Ascending aorta (tissue), 2 donors: ENCODE measurements around the gene HLA-DOA. TPM values are rescaled to one million over a fixed set of nuclear protein-coding genes. Genes with fewer than 3 reads are reported as not detected.

ENCODE experiments used
- DNase-seq, 2 donors: peaks; one replicate each; pipeline ENCODE4 v3.0.0-alpha.2; 2019; ENCODE audit warnings: low spot score in 2 of 2
- H3K27ac ChIP-seq, 2 donors: fragments of 200-600 bp; sonication (generic); one replicate each; pipeline ENCODE4 v1.5.1; 2016 to 2017; ENCODE audit warnings: mild to moderate bottlenecking in 1 of 2
- H3K27me3 ChIP-seq: fragments of 200-600 bp; sonication (generic); one replicate; pipeline ENCODE4 v1.5.1; 2017
- H3K36me3 ChIP-seq, 2 donors: fragments of 200-600 bp; sonication (generic); one replicate each; pipeline ENCODE4 v1.5.1; 2016
- H3K4me1 ChIP-seq, 2 donors: fragments of 200-600 bp; sonication (generic); one replicate each; pipeline ENCODE4 v1.5.1; 2016 to 2017; ENCODE audit warnings: mild to moderate bottlenecking in 1 of 2
- H3K4me3 ChIP-seq, 2 donors: fragments of 200-600 bp; sonication (generic); one replicate each; pipeline ENCODE4 v1.5.1; 2016 to 2017; ENCODE audit warnings: mild to moderate bottlenecking in 1 of 2
- H3K9me3 ChIP-seq, 2 donors: fragments of 200-600 bp; sonication (generic); one replicate each; pipeline ENCODE4 v1.5.1; 2016
- CTCF ChIP-seq, 3 experiments: fragments of 200-600 bp in 2 of 3; fragments of 450-650 bp in 1 of 3; sonication (generic) in 2 of 3; IDR thresholded peaks; one replicate each; pipeline ENCODE4 v1.5.1; 2016 to 2019; ENCODE audit warnings: antibody characterized with exemption in 3 of 3, mild to moderate bottlenecking in 1 of 3, moderate library complexity in 1 of 3
- intact Hi-C: fragments of 100-400 bp; cut with DNase I; formaldehyde crosslinking; loops from one replicate; pipeline ENCODE4 v1.15.1; 2023
- total RNA-seq: library from RNA; depleted of rRNA; stranded (reverse); fragments of >200 nt; gene quantifications from one replicate; pipeline ENCODE4 v1.1.0, GENCODE V29; 2016

Gene HLA-DOA
- total RNA-seq, 1 donor from 2014 or later = 358 TPM

- Histone ChIP-seq H3K9me3 (no peaks in the 10 kb centered on the region), H3K36me3 (peaks cover 49 to 50% of the 10 kb centered on the region in 2 donors), H3K27ac (no peak overlapping the region), H3K27me3 (no peaks in the 10 kb centered on the region), H3K4me3 (no peak overlapping the region), H3K4me1 (peaks cover 0 to 8% of the 10 kb centered on the region in 2 donors)
- no peak for DNase-seq
- no peak for TF ChIP-seq CTCF (IDR thresholded peaks at IDR 0.05)
- intact Hi-C loops = no loop called here
These were observed 27.2 kb downstream of the HLA-DOA start for GRCh38 chr6:32982084-32982701.

GRCh38 chr6:32980488-32981038 is 28.8 kb downstream of the HLA-DOA start:
- intact Hi-C loops = no loop called here
- no peak for TF ChIP-seq CTCF (IDR thresholded peaks at IDR 0.05)
- Histone ChIP-seq H3K27me3 (no peaks in the 10 kb centered on the region), H3K9me3 (no peaks in the 10 kb centered on the region), H3K4me1 (peaks cover 3 to 20% of the 10 kb centered on the region in 2 donors), H3K27ac (no peak overlapping the region), H3K36me3 (peaks cover 65 to 66% of the 10 kb centered on the region in 2 donors), H3K4me3 (no peak overlapping the region)
- no peak for DNase-seq

GRCh38 chr6:32979720-32980487 is 29.5 kb downstream of the HLA-DOA start:
- H3K4me1 ChIP-seq = peaks cover 3 to 27% of the 10 kb centered on the region in 2 donors
- H3K27ac ChIP-seq = no peak overlapping the region
- H3K36me3 ChIP-seq = peaks cover 71 to 72% of the 10 kb centered on the region in 2 donors
- no peaks in the 10 kb centered on the region for H3K27me3 ChIP-seq
- no peak for TF ChIP-seq CTCF (IDR thresholded peaks at IDR 0.05)
- intact Hi-C loops = loop anchor here (10.0 kb wide), 3 partner anchors 435 to 1355 kb away; partner anchors contain the start of genes CUTA, HSPA1A, HSPA1L and PHF1
- H3K4me3 ChIP-seq = no peak overlapping the region
- no peak for DNase-seq
- H3K9me3 ChIP-seq = no peaks in the 10 kb centered on the region

GRCh38 chr6:32977953-32978324 is 31.5 kb downstream of the HLA-DOA start:
- Histone ChIP-seq H3K4me3 (no peak overlapping the region), H3K9me3 (no peaks in the 10 kb centered on the region), H3K27ac (peak overlapping the region in 1 of 2 donors; percentile 33), H3K4me1 (peaks cover 3 to 31% of the 10 kb centered on the region in 2 donors), H3K36me3 (peaks cover 76 to 87% of the 10 kb centered on the region in 2 donors), H3K27me3 (no peaks in the 10 kb centered on the region)
- DNase-seq = no peak
- intact Hi-C loops = loop anchor here (10.0 kb wide), 3 partner anchors 437 to 1353 kb away; partner anchors contain the start of genes CUTA, HSPA1A, HSPA1L and PHF1
- TF ChIP-seq CTCF (IDR thresholded peaks at IDR 0.05) = no peak

- intact Hi-C loops = loop anchor here (10.0 kb wide), 3 partner anchors 437 to 1353 kb away; partner anchors contain the start of genes CUTA, HSPA1A, HSPA1L and PHF1
- peaks cover 81 to 93% of the 10 kb centered on the region in 2 donors for H3K36me3 ChIP-seq
These were observed 32.0 kb downstream of the HLA-DOA start for GRCh38 chr6:32977272-32977952.

More at GRCh38 chr6:32977272-32977952, 32.0 kb downstream of the HLA-DOA start:
- no peak for DNase-seq
- H3K4me1 ChIP-seq = peaks cover 3 to 31% of the 10 kb centered on the region in 2 donors
- peak overlapping the region in 1 of 2 donors; percentile 33 for H3K27ac ChIP-seq
- TF ChIP-seq CTCF (IDR thresholded peaks at IDR 0.05) = no peak
- no peak overlapping the region for H3K4me3 ChIP-seq
- H3K9me3 ChIP-seq = no peaks in the 10 kb centered on the region
- no peaks in the 10 kb centered on the region for H3K27me3 ChIP-seq
